Stimulated activated CD8-positive, alpha-beta memory T cell treated with anti-CD3 and anti-CD28 coated beads, Interleukin-12 subunit alpha, Interleukin-12 subunit beta, amount 100 ng/mL, for 24 hours (primary cell): ENCODE results near the gene SELENOS.

ENCODE experiments used
- DNase-seq: peaks from one replicate; pipeline ENCODE4 v3.0.0-alpha.2; 2020; ENCODE audit errors: extremely low read depth

The SELENOS gene

DNA sequence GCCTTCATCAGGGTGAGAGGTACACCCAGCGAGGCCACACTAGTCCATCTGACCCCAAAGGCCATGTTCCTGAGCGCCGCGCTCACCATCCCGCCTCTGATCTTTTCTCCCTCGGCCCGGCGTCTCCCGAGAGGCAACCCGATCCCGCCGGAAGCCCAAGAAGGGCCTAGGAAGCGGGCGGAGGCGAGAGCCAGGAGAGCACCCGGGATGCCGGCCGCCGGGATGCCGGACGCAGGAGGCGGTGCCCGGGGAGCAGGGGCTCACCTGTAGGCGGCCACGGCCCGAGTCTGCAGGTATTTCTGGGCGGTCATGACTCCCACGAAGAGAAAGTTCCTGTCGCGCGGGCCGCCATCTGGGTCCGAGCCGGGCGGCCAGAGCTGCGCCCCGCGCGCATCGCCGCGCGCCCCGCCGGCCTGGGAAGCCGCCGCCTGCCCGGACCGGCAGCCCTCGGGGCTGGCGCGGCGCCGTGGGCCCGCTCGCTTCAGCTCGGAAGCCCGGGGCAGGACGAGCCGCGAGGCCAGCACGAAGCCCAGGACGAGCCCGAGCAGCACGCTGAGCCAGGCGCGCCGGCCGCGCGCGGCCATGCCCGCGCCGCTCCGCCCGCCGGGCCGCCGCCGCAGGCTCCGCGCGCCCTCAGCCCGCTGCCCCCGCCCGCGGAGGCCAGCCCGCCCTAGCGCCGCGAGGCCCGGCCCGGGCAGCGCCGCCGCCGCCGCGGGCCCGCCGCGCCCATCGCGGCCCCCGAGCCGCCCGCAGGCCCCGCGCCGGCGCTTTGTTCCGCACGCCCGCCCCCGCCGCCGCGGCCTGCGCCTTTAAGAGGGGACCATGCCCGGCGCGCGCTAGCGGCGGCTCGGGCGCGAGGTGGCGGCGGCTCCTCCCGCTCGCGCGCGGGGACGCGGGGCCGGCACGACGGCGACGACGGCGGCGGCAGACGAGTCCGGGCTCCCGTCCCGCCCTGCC is 26.1 kb downstream of the SELENOS start:
- DNase-seq: no peak

DNA sequence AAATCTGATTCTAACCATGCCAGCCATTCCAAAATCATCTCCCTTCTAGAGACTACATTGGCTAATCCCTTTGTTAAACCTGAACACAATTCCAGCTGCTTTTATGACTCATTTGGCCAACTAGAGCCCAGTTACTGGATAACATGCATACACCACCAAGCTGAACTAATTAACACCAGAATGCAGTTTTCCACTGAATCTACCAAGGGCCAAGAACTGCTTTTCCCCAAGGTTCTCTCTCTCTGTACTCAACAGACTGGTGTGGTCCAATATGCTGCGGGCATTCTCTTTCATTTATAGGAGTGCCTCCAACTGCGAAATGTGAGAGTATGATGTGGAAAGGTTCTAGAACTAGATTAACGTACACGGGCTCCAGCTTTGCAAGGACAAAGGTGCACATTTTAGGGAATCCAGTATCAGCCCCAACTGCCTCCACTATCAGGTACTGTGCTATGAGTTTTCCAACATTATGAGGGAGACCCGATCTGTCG is 26.9 kb downstream of the SELENOS start:
- no peak for DNase-seq

DNA sequence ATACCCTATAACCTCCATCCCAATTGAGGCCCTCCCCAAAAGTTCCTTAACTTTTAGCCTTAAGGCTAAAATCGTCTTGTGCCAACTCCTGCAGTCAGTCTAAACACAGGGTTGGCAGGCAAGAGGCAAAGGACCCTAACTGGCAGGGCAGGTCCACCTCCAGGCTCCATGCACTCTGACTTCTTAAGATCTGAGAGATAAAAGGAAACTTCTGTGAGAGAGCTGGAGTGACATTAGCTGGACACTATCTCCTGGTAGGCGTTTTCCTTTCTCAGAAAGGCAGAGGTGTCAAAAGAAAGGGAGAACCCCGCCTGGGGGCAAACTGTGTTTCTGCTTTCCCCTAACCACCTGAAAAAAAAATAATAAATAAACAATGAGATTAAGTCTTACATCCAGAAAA is 29.0 kb downstream of the SELENOS start:
- DNase-seq: no peak

DNA sequence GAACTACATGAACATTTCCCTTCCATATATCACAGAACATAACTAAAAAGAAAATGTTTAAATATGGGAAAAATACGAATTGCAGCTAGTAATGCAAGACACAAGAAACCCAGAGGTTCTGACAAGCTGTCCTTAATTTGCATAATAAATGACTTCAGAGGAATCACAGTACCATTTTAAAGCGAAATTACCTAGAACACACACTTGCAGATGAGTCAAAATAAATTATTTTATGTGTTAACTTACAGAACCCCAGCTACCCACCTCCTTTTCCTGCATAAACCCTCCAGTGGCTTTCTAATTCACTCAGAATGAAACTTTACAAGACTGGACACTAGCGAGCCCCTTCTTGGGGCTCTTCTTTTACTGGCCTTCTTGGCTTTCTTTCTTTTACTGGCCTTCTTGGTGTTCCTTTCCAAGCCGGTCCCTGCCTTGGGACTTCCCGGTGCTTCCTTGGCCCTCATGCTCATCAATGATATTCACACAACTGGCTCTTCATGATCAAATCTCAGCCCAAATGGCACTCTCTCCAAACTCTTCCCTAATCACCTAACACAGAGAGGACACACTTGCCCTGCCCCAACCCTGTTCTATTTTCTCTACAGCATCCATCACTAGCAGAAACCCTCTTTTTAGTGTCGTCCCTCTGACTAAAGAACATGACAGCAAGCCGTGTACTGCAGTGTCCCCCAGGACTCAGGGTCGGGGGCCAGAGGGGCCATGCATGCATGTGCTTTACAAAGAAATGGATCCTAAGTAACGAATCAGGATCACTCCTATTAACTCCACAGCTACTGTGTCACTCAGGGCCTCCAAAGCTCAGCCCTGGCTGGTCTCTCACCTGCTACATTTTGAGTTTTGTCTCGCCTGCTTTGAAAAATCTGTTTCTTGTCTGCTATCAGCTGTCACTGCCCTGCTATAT is 30.2 kb downstream of the SELENOS start:
- no peak for DNase-seq

DNA sequence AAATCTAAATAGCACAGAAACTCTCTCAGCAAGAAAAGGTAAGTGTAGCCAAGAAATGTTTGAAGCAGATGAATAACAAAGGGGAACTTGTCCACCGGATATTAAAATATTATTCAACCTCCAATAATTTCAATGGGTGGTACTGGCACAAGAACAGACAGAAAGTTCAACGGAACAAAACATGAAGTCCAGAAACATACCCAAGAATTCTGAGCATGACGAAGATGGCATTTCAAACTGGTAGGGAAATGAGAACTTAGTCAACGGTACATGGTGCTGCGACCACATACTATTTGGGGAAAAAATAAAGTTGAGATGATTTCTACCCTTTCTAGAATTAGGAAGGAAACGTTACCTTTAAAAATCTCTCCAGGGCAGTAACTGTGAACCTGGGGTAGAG is 30.9 kb downstream of the SELENOS start:
- DNase-seq: no peak

DNA sequence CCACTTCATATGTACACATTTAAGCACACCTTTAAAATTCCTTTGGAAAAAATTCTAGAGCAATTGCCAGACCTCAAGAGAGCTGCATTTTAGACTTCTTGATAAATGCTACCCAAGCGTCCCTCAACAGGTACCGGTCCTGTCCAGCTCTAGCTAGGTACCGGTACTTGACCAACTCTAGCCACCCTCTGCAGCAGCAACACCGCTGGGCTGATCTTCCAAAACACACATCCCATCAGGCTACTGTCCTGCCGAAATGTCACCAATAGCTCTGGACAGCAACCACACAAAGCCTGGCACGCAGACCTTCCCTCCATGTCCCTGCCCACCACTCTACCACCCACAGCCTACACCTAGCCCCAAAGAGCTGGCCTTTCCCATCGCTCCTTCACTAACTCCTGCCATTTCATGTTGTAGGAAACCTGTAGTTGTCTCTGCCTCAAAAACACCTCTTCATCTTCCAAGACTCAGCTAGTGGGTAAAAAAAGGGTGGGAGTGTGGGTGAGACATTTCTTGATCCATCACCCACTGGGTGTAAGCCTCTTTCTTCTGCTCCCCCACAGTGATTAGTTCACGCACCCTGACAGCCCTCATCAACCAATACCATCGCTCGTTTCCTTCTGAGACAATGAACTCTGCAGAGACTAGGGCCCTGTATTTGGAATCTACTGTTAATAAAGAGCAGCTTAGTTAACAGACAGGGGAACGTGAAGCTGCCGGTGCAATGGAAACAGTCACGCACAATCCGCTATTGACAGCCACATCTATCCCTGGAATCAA is 32.2 kb downstream of the SELENOS start:
- no peak for DNase-seq

DNA sequence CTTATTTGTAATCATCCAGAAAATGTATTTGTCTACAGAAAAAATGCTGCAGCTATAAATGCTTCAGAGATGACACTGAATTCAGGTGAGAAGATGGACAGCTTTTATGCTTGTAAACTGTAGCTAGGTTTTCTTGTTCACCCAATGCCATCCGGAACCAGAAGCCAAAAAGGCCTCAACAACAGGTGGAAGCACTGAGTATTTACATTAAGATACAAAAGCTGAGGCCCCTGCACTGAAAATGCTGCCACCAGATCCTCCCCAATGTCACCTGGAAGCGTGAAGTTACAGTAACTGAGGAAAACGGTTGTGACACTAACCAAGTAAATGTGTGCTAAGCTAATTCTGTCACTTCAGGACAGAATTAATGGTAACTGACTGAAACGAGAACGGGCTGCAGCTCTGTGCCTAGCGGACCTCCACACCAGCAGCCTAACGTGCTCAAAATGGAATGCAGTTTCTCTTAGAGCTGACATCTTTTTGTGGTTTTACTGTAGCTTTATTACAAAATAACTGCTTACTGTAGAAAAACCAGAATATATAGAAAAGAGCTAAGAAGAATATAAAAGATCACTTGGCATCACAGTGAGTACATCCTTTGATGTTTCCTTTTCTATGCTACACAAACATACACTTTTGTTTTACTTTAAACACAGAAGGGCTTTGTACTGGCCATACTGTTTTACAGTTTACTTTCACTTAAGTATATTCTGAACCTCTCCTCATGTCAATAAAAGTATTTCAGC is 33.1 kb downstream of the SELENOS start:
- DNase-seq: no peak

DNA sequence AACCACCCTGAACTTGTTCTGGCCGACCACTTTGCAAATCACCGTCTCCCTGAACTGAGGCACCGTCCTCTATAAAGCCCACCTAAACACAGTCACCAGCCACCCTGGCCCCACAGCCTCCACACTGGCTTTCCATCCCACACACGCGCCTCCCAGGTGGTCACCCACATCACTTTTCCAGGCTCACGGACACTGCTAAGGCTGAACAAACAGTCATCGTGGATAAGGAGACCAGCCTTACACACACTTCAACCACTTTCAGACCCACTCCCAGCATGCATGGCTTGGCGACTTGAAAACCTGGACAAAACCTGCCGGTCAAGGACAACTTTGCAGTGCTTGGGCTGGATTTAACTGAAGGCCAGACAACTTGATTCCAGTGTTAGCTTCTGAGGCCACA is 33.9 kb downstream of the SELENOS start:
- no peak for DNase-seq

DNA sequence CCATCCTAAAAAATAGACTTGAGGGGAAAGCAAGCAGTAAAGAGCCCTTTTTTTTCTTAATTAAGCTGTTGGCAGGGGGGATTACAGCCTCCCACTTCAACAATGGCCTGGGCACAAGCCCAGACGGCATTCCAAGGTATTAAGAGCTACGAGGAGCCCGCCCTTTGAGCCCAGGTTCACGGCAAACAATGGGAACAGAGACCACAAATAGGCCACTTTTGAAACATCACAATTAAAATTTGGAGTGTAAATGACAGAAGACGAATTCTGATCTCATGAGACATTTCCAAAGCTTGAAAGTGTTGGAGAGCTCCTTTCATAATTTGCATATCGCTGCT is 34.3 kb downstream of the SELENOS start:
- no peak for DNase-seq

DNA sequence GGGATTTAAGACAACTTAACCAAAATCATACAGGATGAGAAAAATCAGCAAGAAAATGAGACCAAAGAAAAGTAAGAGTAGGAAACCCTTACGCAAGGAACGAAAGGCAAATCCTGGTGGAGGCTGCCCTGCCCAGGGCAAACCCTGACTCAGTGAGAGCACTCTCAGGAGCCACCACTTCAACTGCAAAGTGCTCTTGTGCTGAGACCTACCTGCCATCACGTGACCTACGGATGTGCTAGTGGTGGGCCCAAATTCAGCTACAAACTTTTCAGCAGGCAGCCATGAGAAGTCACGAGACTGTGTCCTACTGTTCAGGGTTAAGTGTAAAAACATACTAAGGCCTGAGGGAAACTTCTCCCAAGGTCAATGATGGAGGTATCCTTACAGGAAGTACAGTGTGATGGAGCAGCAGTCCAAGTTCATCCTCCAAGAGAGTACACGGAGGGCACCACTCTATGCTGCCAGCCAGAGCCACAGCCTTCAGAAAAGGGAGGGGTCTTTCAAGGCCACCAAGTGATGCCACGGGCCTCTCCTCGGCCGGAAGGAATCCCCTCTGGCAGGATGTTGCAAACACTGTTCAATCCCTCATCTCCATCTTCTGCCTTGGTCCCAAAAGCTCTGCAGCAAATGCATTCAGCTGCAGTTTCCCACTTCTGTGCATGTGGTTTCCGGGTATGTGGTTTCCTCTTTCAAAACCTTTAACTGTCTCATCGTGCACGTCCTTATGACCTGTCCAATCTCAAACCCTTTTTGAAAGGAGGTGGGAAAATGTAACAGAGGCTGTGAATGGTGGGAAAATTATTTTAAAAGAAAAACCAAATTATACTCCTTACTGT is 34.9 kb downstream of the SELENOS start:
- no peak for DNase-seq

DNA sequence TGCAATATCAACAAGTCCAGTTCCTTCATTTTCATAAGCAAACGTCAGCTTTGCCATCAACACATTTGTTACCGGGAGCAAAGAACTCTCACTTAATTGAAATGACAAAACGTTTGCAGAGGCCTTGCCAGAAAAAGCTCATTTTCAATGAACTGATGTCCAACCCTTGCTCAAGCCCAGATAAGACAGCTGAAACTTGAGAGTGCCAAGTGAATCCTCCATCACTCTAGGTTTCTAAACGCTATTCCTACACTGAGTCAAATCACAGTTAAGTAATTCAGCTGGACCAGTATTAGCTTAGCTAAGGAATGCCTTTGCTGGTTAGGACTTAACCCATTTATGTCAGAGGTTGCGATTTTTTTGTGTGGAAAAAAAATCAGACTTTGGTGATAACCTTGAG is 36.9 kb downstream of the SELENOS start:
- DNase-seq: no peak

DNA sequence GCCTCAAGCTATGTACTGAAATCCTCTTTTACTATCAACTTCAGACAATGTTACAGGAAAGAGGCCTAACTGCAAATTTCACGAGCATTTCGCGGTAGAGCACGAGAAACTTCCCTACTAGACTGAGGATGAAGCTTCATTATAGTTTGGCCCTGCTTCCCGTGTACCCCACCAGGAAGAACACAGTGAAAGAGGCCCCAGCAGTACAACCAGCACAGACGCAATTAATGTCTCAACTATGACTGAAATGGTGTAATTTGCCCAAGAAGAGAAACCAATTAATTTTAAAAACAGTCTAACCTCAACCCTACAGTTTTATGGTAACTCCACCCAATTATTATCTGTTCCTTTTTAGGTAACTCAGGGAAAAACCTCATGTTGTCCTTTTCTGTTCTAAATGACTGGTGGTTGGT is 37.6 kb downstream of the SELENOS start:
- DNase-seq: no peak

DNA sequence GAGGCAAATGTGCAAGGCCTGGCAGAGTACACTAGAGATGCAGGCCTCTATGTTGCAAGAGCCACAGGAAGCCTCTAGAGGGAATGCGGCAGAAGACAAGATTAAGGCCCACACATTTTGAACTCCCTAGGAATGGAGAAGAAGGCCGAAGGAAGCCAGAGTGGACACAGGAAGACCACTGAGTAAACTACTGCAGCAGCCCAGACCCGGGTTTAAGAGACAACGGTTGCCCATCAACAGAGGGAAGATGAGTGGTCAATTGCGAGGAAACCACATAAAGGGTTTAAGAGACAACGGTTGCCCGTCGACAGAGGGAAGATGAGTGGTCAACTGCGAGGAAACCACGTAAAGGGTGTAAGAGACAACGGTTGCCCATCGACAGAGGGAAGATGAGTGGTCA is 40.0 kb downstream of the SELENOS start:
- DNase-seq: no peak

DNA sequence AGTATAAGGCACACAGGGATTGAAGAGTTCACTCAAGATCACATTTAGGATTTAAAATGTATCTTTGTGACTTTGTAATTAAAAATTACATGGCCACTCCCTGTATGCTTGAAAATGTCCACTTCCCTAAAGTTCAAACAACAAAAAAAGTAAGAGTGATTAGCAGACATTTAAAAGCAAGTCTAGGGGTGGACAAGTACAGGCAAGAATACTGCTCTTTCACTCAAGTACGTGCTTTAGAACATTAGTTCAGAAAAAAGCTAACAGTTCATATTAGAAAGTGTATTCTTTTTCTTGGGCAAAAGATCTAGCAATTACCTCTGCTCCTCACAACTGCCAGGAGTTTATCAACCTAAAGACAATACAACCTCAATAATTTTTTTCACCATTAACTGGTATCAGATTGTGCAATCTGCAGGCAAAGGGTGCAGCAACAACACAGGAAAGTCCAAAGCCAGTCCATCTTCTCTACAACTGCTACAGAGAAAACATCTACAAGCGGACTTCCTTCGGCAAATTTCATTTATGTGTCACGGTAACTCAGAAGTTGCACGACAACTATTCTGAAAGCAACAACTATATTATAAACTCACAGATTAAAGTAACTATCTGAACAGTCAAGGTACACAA is 43.5 kb downstream of the SELENOS start:
- no peak for DNase-seq

DNA sequence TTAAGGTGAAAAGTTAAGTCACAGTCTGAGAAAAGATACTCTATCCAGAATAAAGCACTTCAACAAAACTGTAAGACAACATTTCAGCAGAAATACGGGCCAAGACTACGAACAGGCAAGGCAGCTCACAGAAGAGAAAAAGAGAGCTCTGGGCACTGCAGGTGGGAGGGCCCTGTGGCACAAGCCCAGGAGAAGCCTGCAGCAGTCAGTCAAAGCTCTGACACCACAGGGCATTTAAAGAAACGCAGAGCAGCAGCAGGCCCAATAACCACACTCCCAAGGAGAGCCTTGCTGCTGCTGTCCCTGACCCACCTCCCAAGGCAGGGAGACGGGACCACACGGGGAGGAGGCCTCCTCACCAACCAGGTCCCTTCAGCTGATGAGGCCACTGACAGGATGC is 44.6 kb downstream of the SELENOS start:
- DNase-seq: no peak

DNA sequence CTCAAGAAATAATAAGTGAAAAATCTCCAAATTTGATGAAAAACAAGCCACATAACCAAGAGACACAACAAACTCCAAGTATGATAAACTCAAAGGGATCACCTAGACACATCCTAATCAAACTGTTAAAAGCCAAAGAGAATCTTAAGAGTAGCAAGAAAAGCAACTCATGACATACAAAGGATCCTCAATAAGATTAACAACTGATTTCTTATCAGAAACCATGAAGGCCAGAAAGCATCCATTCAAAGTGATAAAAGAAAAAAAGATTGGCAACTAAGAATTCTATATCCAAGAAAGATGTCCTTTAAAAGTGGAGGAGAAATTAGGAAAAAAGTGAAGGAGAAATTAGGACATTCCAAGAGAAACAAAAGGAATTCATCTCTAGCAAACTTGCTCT is 49.0 kb downstream of the SELENOS start:
- no peak for DNase-seq

DNA sequence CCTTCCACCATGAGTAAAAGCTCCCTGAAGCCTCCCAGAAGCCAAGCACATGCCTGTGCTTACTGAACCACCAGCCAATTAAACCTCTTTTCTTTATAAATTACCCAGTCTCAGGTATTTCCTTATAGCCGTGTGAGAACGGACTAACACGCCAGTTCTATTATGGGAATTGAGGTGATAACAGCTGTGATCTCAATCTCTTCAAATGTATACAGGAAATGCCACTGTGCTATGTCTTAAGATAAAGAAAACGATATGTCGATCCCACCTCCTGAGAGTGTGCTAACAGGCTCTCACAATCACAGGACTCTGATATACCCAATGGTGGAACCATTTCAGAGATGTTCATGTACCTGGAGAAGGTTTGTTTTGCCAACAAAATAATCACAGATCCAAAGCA is 51.6 kb downstream of the SELENOS start:
- DNase-seq: no peak
